Neural crest cell (in vitro differentiated cells): Measurements from ENCODE around the gene MYOZ2. TPM values are rescaled to one million over a fixed set of nuclear protein-coding genes. Genes with fewer than 3 reads are reported as not detected.
"Not testable (repeated sequence)": the region's sequence is repeated elsewhere in the genome, so short reads cannot be mapped to it uniquely, and the experiment has no call there.

Source experiments
- DNase-seq: peaks from one replicate; pipeline ENCODE4 v3.0.0; 2021; ENCODE audit warnings: low read depth, mixed read lengths, low spot score
- H3K27ac Mint-ChIP-seq: one replicate; pipeline ENCODE4 v1.8.0; 2021; ENCODE audit warnings: mild to moderate bottlenecking, mixed read lengths; ENCODE audit not compliant: unreplicated experiment
- H3K27me3 Mint-ChIP-seq: 2 replicates; pipeline ENCODE4 v1.8.0; 2021; ENCODE audit warnings: low read depth, mild to moderate bottlenecking, mixed read lengths
- H3K36me3 Mint-ChIP-seq: 2 replicates; pipeline ENCODE4 v1.8.0; 2021; ENCODE audit warnings: low read depth, mild to moderate bottlenecking, mixed read lengths
- H3K4me1 Mint-ChIP-seq: 2 replicates; pipeline ENCODE4 v1.8.0; 2021; ENCODE audit warnings: mixed read lengths
- H3K4me3 Mint-ChIP-seq: one replicate; pipeline ENCODE4 v1.8.0; 2021; ENCODE audit warnings: mild to moderate bottlenecking, mixed read lengths
- H3K9me3 Mint-ChIP-seq: 2 replicates; pipeline ENCODE4 v1.8.0; 2021; ENCODE audit warnings: mixed read lengths
- total RNA-seq: library from RNA; stranded (reverse); gene quantifications from 2 replicates; pipeline ENCODE4 v1.2.1, GENCODE V29; 2021
- TF ChIP-seq, protein P1 (sequence below): fragments of 200-600 bp; sonication (generic); conservative IDR thresholded peaks from 2 replicates; pipeline ENCODE4 v1.5.0; 2021; ENCODE audit warnings: antibody characterized with exemption, mild to moderate bottlenecking

Gene MYOZ2
- total RNA-seq, 1 donor from 2014 or later = not detected

DNA sequence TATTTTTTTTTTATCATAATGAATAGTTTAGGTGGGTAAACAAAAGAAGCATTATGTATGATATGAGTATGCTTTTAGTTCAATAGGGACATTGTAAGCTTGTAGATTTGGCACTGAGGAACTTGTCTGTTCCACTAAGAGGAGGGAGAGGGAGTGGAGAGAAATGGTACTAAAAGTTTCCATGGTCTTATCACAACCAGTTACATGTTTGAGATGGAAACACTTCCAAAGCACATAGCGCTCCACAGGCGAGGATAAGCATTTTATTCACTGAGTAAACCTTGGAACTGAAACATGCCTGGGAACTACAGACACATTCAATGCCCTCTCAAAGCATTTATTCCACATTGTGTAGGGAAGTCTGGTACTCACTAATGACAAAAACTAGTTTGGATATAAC is 15.5 kb downstream of the MYOZ2 start:
- H3K4me3 Mint-ChIP-seq = no peak overlapping the region
- H3K27ac Mint-ChIP-seq = no peak overlapping the region
- DNase-seq = no peak
- peaks cover 5% of the 10 kb centered on the region for H3K4me1 Mint-ChIP-seq
- H3K36me3 Mint-ChIP-seq = no peaks in the 10 kb centered on the region
- TF ChIP-seq, protein P1, sequence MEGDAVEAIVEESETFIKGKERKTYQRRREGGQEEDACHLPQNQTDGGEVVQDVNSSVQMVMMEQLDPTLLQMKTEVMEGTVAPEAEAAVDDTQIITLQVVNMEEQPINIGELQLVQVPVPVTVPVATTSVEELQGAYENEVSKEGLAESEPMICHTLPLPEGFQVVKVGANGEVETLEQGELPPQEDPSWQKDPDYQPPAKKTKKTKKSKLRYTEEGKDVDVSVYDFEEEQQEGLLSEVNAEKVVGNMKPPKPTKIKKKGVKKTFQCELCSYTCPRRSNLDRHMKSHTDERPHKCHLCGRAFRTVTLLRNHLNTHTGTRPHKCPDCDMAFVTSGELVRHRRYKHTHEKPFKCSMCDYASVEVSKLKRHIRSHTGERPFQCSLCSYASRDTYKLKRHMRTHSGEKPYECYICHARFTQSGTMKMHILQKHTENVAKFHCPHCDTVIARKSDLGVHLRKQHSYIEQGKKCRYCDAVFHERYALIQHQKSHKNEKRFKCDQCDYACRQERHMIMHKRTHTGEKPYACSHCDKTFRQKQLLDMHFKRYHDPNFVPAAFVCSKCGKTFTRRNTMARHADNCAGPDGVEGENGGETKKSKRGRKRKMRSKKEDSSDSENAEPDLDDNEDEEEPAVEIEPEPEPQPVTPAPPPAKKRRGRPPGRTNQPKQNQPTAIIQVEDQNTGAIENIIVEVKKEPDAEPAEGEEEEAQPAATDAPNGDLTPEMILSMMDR = no peak
- H3K9me3 Mint-ChIP-seq = no peaks in the 10 kb centered on the region
- no peaks in the 10 kb centered on the region for H3K27me3 Mint-ChIP-seq

DNA sequence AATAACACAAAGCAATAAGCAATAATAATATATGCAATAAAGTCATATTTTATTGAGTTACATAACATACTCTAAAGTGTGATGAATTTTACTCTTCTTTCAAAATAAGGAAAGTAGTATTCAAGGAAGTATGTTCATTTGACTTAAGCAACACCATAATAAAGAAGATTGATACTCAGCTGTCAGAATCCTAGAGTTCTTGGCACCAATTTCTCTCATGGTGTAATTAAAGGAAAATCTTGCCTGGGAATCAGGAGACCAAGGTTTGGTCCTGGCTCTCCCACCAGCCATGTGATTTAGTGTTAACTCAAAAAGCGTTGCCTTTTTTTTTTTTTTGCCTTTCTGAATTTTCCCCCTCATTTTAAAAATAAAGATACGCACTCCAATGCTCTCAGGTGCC is 17.1 kb downstream of the MYOZ2 start:
- Mint-ChIP-seq H3K36me3 (no peaks in the 10 kb centered on the region), H3K4me1 (peaks cover 5% of the 10 kb centered on the region), H3K4me3 (no peak overlapping the region), H3K9me3 (no peaks in the 10 kb centered on the region), H3K27me3 (no peaks in the 10 kb centered on the region), H3K27ac (no peak overlapping the region)
- TF ChIP-seq, protein P1 = no peak
- no peak for DNase-seq

DNA sequence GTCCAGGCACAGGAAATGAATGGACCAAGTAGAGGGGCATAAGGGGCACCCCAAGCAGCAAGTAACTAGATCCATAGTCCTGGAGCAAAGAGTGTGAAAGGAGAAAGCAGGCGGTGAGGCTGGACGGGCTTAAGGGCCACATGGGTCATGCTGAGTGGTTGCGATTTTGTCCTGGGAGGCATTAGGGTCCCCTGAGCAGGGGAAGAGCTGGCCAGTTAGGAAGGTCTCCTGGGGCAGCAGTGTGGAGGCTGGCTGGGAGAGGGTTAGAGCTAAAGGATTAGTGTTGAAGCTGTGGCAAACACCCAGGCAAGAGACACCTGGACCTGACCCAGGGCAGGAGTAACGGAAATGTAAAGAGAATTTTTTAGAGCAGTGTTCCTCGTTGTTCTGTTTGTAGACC is 26.5 kb downstream of the MYOZ2 start:
- TF ChIP-seq, protein P1 = no peak
- Mint-ChIP-seq H3K36me3 (no peaks in the 10 kb centered on the region), H3K27ac (no peak overlapping the region), H3K9me3 (no peaks in the 10 kb centered on the region), H3K4me1 (no peaks in the 10 kb centered on the region), H3K27me3 (no peaks in the 10 kb centered on the region), H3K4me3 (no peak overlapping the region)
- DNase-seq = no peak

DNA sequence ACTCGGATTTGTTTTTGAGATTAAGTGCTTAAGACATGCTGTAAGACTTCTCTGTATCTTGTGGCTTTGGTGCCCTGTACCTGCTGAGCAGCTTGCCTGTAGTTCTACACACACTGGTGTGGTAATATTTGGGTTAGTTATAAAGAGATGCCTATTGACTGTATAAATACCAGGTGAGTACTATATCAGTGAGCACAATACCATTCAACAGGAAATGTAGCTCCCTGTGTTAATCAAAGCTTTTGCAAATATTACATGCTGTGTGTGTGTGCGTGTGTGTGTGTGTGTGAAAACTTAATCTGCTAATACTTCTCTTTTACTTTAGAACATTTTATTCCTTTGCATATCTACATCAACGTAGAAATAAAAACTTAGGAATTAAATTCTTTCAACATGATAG is 30.1 kb downstream of the MYOZ2 start:
- no peak overlapping the region for H3K4me3 Mint-ChIP-seq
- no peaks in the 10 kb centered on the region for H3K4me1 Mint-ChIP-seq
- H3K27ac Mint-ChIP-seq = no peak overlapping the region
- H3K36me3 Mint-ChIP-seq = no peaks in the 10 kb centered on the region
- no peak for DNase-seq
- H3K9me3 Mint-ChIP-seq = peaks cover 4% of the 10 kb centered on the region
- H3K27me3 Mint-ChIP-seq = no peaks in the 10 kb centered on the region
- TF ChIP-seq, protein P1 = no peak

DNA sequence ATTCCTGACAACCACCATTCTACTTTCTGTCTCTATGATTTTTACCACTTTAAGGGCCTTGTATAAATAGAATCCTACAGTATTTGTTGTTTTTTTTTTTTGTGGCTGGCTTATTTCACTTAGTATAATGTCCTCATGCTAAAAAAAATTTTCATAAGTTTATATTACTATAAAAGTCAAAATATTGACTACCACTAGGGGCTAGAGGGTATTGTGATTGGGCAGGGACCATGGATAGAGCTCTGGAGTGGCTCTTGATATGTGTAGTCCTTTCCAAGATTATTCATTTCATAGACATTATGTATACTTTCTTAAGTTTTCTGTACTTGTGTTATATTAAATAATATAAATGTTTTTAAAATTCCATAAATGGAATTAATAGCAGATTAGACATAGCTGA is 34.6 kb downstream of the MYOZ2 start:
- DNase-seq = no peak
- Mint-ChIP-seq H3K36me3 (no peaks in the 10 kb centered on the region), H3K27ac (no peak overlapping the region), H3K27me3 (no peaks in the 10 kb centered on the region), H3K4me1 (no peaks in the 10 kb centered on the region), H3K4me3 (no peak overlapping the region), H3K9me3 (peaks cover 4% of the 10 kb centered on the region)
- TF ChIP-seq, protein P1 = no peak

DNA sequence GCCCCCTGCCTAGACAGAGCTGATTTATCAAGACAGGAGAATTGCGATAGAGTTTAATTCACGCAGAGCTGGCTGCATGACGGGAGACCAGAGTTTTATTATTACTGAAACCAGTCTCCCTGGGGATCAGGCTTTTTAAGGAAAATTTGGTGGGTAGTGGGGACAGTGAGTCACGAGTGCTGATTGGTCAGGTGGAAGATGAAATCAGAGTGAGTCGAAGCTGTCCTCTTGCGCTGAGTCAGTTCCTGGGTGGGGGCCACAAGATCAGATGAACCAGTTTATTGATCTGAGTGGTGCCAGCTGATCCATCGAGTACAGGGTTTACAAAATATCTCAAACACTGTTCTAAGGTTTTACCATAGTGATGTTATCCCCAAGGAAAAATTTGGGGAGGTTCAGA is 36.6 kb downstream of the MYOZ2 start:
- no peaks in the 10 kb centered on the region for H3K27me3 Mint-ChIP-seq

DNA sequence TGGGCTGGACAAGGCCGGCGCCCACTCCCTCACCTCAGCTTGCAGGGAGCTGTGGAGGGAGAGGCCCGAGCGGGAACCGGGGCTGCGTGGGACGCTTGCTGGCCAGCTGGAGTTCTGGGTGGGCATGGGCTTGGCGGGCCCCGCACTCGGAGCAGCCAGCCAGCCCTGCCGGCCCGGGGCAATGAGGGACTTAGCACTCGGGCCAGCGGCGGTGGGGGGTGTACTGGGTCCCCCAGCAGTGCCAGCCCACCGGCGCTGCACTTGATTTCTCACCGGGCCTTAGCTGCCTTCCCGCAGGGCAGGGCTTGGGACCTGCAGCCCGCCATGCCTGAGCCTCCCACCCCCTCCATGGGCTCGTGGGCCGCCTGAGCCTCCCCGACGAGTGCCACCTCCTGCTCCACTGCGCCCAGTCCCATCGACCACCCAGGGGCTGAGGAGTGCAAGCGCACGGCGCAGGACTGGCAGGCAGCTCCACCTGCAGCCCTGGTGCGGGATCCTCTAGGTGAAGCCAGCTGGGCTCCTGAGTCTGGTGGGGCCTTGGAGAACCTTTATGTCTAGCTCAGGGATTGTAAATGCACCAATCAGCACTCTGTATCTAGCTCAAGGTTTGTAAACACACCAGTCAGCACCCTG is 38.2 kb downstream of the MYOZ2 start:
- not testable (repeated sequence) for H3K4me1 Mint-ChIP-seq, H3K4me3 Mint-ChIP-seq, H3K9me3 Mint-ChIP-seq, H3K27ac Mint-ChIP-seq, DNase-seq, H3K27me3 Mint-ChIP-seq, H3K36me3 Mint-ChIP-seq

More for the DNA sequence above, 36.6 kb downstream of the MYOZ2 start:
- Mint-ChIP-seq H3K27ac (no peak overlapping the region), H3K4me3 (no peak overlapping the region), H3K4me1 (no peaks in the 10 kb centered on the region), H3K36me3 (no peaks in the 10 kb centered on the region), H3K9me3 (peaks cover 4% of the 10 kb centered on the region)
- no peak for DNase-seq
- TF ChIP-seq, protein P1 = no peak
